ENCODE data around the gene PHETA1. TPM values are rescaled to one million over a fixed set of nuclear protein-coding genes. Genes with fewer than 3 reads are reported as not detected.

Gene PHETA1
- total and polyA plus RNA-seq, 2 donors (not counting 3 experiments of a cell fraction or from before 2014, with no cell fraction given): 10.6 to 20.0 TPM

- peak; percentile 40 for FAIRE-seq
- peak; percentile 26 for TF ChIP-seq POLR2AphosphoS5 (IDR thresholded peaks at IDR 0.05; ENCODE audit: insufficient read depth, low read depth, low read length)
- no peak for TF ChIP-seq MYC (IDR thresholded peaks at IDR 0.05; ENCODE audit: low read depth, low read length)
- no peak for TF ChIP-seq FOS (IDR thresholded peaks at IDR 0.05; ENCODE audit: borderline replicate concordance, insufficient read depth, low read length)
- peak; percentile 50 for TF ChIP-seq JUN (IDR thresholded peaks at IDR 0.05; ENCODE audit: borderline replicate concordance, insufficient read depth, insufficient read length, low read depth)
- no peak overlapping the region for H3K4me3 ChIP-seq (replicated peaks in 1 of 3; ENCODE audit: insufficient read depth in 1 of 3, low read depth in 1 of 3, low read length in 3 of 3)
- peak overlapping the region; percentile 4 for H3K9ac ChIP-seq (replicated peaks; ENCODE audit: extremely low read depth, insufficient read depth, low read length)
- peaks cover 21% of the 10 kb centered on the region for H3K4me1 ChIP-seq (ENCODE audit: control insufficient read depth, extremely low read depth, insufficient read depth, low read length)
- peak; percentile 43 for DNase-seq (ENCODE audit: low read depth, low spot score)
- H3K79me2 ChIP-seq (ENCODE audit: control insufficient read depth, insufficient read depth, low read length): peaks cover 11% of the 10 kb centered on the region
- ChIA-PET POLR2A (no interaction called here), CTCF (interaction anchor here (1.1 kb wide), 1 partner anchor 126 kb away, joined by 3 read pairs; no protein-coding TSS in a partner anchor)
- peak overlapping the region; percentile 52 for H3K27ac ChIP-seq (ENCODE audit: insufficient read depth, low read depth, low read length)
- no TSS peak for BruUV-seq (replicated peaks)
- H3K36me3 ChIP-seq (ENCODE audit: control insufficient read depth in 2 of 2, extremely low read depth in 1 of 2, insufficient read depth in 2 of 2, low read length in 2 of 2): peaks cover 2 to 13% of the 10 kb centered on the region in 2 experiments
- no peak overlapping the region for H2AFZ ChIP-seq (ENCODE audit: low read depth, low read length)
- dilution Hi-C loops (cut with MboI; ENCODE audit: extremely low pct_ligation_motif_present, low sequenced_read_pairs): no loop called here
- intact Hi-C loops (cut with micrococcal nuclease): no loop called here
- no peaks in the 10 kb centered on the region for H3K27me3 ChIP-seq (ENCODE audit: control insufficient read depth in 2 of 2, insufficient read depth in 2 of 2, low read length in 2 of 2)
- no peaks in the 10 kb centered on the region for H4K20me1 ChIP-seq (replicated peaks; ENCODE audit: control insufficient read depth, extremely low read depth, insufficient read depth, low read length)
- no peak overlapping the region for H3K4me2 ChIP-seq (ENCODE audit: insufficient read depth, low read length)
- no peaks in the 10 kb centered on the region for H3K9me3 ChIP-seq (replicated peaks; ENCODE audit: control insufficient read depth, insufficient read depth, low read length)
- H3K9me1 ChIP-seq (replicated peaks; ENCODE audit: control insufficient read depth, extremely low read depth, insufficient read depth, low read length): no peaks in the 10 kb centered on the region
Measured at GRCh38 chr12:111363578-111363977, 5.3 kb downstream of the PHETA1 start.

GRCh38 chr12:111362687-111363475 is 6.0 kb downstream of the PHETA1 start:
- H2AFZ ChIP-seq (ENCODE audit: low read depth, low read length): no peak overlapping the region
- intact Hi-C loops (cut with micrococcal nuclease): no loop called here
- H3K27me3 ChIP-seq (ENCODE audit: control insufficient read depth in 2 of 2, insufficient read depth in 2 of 2, low read length in 2 of 2): no peaks in the 10 kb centered on the region
- H3K4me2 ChIP-seq (ENCODE audit: insufficient read depth, low read length): no peak overlapping the region
- DNase-seq (ENCODE audit: low read depth, low spot score) (no peak), FAIRE-seq (no peak)
- H3K79me2 ChIP-seq (ENCODE audit: control insufficient read depth, insufficient read depth, low read length): peaks cover 4% of the 10 kb centered on the region
- ChIA-PET CTCF (interaction anchor here (1.1 to 1.2 kb wide), 2 partner anchors 34 to 127 kb away, joined by 3 to 4 read pairs; no protein-coding TSS in a partner anchor), POLR2A (no interaction called here)
- no TSS peak for BruUV-seq (replicated peaks)
- H3K27ac ChIP-seq (ENCODE audit: insufficient read depth, low read depth, low read length): peak overlapping the region; percentile 52
- peaks cover 14% of the 10 kb centered on the region for H3K4me1 ChIP-seq (ENCODE audit: control insufficient read depth, extremely low read depth, insufficient read depth, low read length)
- H3K9ac ChIP-seq (replicated peaks; ENCODE audit: extremely low read depth, insufficient read depth, low read length): no peak overlapping the region
- H3K4me3 ChIP-seq (replicated peaks in 1 of 3; ENCODE audit: insufficient read depth in 1 of 3, low read depth in 1 of 3, low read length in 3 of 3): no peak overlapping the region
- H3K9me3 ChIP-seq (replicated peaks; ENCODE audit: control insufficient read depth, insufficient read depth, low read length): no peaks in the 10 kb centered on the region
- peaks cover 2 to 13% of the 10 kb centered on the region in 2 experiments for H3K36me3 ChIP-seq (ENCODE audit: control insufficient read depth in 2 of 2, extremely low read depth in 1 of 2, insufficient read depth in 2 of 2, low read length in 2 of 2)
- dilution Hi-C loops (cut with MboI; ENCODE audit: extremely low pct_ligation_motif_present, low sequenced_read_pairs): no loop called here
- no peaks in the 10 kb centered on the region for H3K9me1 ChIP-seq (replicated peaks; ENCODE audit: control insufficient read depth, extremely low read depth, insufficient read depth, low read length)
- H4K20me1 ChIP-seq (replicated peaks; ENCODE audit: control insufficient read depth, extremely low read depth, insufficient read depth, low read length): no peaks in the 10 kb centered on the region
- TF ChIP-seq CTCF (IDR thresholded peaks at IDR 0.05; ENCODE audit: extremely low read depth in 1 of 2, insufficient read depth in 1 of 2, low read depth in 1 of 2, low read length in 2 of 2): no peak
- TF ChIP-seq EZH2 (IDR thresholded peaks at IDR 0.05; ENCODE audit: borderline replicate concordance, low read depth, low read length, severe bottlenecking): no peak
- TF ChIP-seq POLR2A (IDR thresholded peaks at IDR 0.05; ENCODE audit: low read depth, low read length): no peak
- TF ChIP-seq FOS (IDR thresholded peaks at IDR 0.05; ENCODE audit: borderline replicate concordance, insufficient read depth, low read length): no peak
- no peak for TF ChIP-seq MYC (IDR thresholded peaks at IDR 0.05; ENCODE audit: low read depth, low read length)
- TF ChIP-seq, protein P1, sequence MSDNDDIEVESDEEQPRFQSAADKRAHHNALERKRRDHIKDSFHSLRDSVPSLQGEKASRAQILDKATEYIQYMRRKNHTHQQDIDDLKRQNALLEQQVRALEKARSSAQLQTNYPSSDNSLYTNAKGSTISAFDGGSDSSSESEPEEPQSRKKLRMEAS (IDR thresholded peaks at IDR 0.05; ENCODE audit: insufficient read depth, insufficient read length): no peak

Data from endothelial cell of umbilical vein (primary cell).